Kidney (tissue), 14 donors: ENCODE measurements around the gene SLC12A9. TPM values are rescaled to one million over a fixed set of nuclear protein-coding genes. Genes with fewer than 3 reads are reported as not detected.
A peak's percentile ranks its signal among the peaks of the same experiment; 100 is the strongest.

Source experiments
- DNase-seq, 5 donors: peaks; one replicate each; pipeline ENCODE4 v3.0.0-alpha.2; 2013 to 2020
- FAIRE-seq: peaks from 2 replicates; lab custom pipeline; 2012; peaks lifted over from hg19 to GRCh38; lab: Jason Lieb, UNC
- H3K27ac ChIP-seq, 2 donors: one replicate each; pipeline ENCODE4 v1.7.0; 2013; ENCODE audit warnings: low read depth in 2 of 2, low read length in 2 of 2, inconsistent platforms in 1 of 2
- H3K27me3 ChIP-seq: one replicate; pipeline ENCODE4 v1.7.1; 2013; ENCODE audit warnings: low read length, inconsistent platforms; ENCODE audit not compliant: control insufficient read depth, insufficient read depth
- H3K36me3 ChIP-seq, 3 donors: one replicate each; pipeline versions ENCODE4 v1.7.0 to v1.7.1; 2013; ENCODE audit warnings: low read length in 3 of 3, control low read depth in 1 of 3, inconsistent platforms in 1 of 3; ENCODE audit not compliant: insufficient read depth in 3 of 3, control insufficient read depth in 2 of 3
- H3K4me1 ChIP-seq, 3 donors: one replicate each; pipeline versions ENCODE4 v1.7.0 to v1.7.1; 2013; ENCODE audit warnings: low read length in 3 of 3, inconsistent platforms in 1 of 3, low read depth in 1 of 3; ENCODE audit not compliant: control insufficient read depth in 2 of 3, insufficient read depth in 2 of 3
- H3K4me3 ChIP-seq, 3 donors: one replicate each; pipeline versions ENCODE4 v1.7.0 to v1.8.1; 2013; ENCODE audit warnings: low read length in 3 of 3, control low read depth in 1 of 3, inconsistent platforms in 1 of 3
- H3K9ac ChIP-seq, 3 donors: one replicate each; pipeline versions ENCODE4 v1.7.0 to v1.7.1; 2013; ENCODE audit warnings: low read length in 3 of 3, control low read depth in 1 of 3, inconsistent platforms in 1 of 3
- H3K9me3 ChIP-seq, 3 donors: one replicate each; pipeline versions ENCODE4 v1.7.0 to v1.7.1; 2013; ENCODE audit warnings: low read length in 3 of 3, control low read depth in 1 of 3, inconsistent platforms in 1 of 3; ENCODE audit not compliant: control insufficient read depth in 2 of 3, insufficient read depth in 1 of 3
- CTCF ChIP-seq: IDR thresholded peaks from 3 replicates; pipeline ENCODE4 v1.5.1; 2012; ENCODE audit warnings: mild to moderate bottlenecking, moderate library complexity, borderline replicate concordance; ENCODE audit not compliant: insufficient read depth; ENCODE audit errors: extremely low read depth
- intact Hi-C: fragments of 100-400 bp; cut with DNase I; formaldehyde crosslinking; loops from one replicate; pipeline ENCODE4 v1.11.1; 2022
- polyA plus RNA-seq: library from polyadenylated mRNA; stranded (reverse); fragments of 350-450 nt; fragmentation: Illumina TruSeq; extraction: RNeasy Lipid Tissue Mini Kit (QIAGEN cat#74804); gene quantifications from one replicate; pipeline ENCODE4 v1.2.3, GENCODE V29; 2014; ENCODE audit warnings: low read depth, low replicate concordance; ENCODE audit not compliant: insufficient read depth
- total RNA-seq: library from RNA; stranded (reverse); fragmentation: NEBNext Ultra II Directional; extraction: Animal tissue kit (Norgen Biotek cat#: 25700); gene quantifications from one replicate; pipeline ENCODE4 v1.2.1, GENCODE V29; 2021
- donor health status: control.
- donor health status: control.
- donor health status: control.
- donor health status: control.
- donor health status: control.
- donor health status: DM: yes; HTN: yes; CAD: no.
- donor health status: Normal renal cell carcinoma (clear cell type).

Gene SLC12A9
- total and polyA plus RNA-seq, 2 donors from 2014 or later, result 19.7 to 29.9 TPM

GRCh38 chr7:100866729-100867039 lies 14.2 kb downstream of the SLC12A9 start:
- DNase-seq, result peak in 1 of 5 donors; percentile 70
- peaks cover 0 to 12% (median 11%) of the 10 kb centered on the region in 3 donors for H3K36me3 ChIP-seq
- peak overlapping the region; percentile 24 to 88 (median 36) for H3K4me3 ChIP-seq
- peak overlapping the region in 2 of 3 donors; percentile 6 to 99 for H3K9ac ChIP-seq
- TF ChIP-seq CTCF, result no peak
- peak overlapping the region; percentile 97 for H3K27ac ChIP-seq
- H3K27me3 ChIP-seq, result no peaks in the 10 kb centered on the region
- peaks cover 0 to 22% (median 13%) of the 10 kb centered on the region in 3 donors for H3K4me1 ChIP-seq
- intact Hi-C loops, result no loop called here
- H3K9me3 ChIP-seq, result no peaks in the 10 kb centered on the region
- FAIRE-seq, result no peak

GRCh38 chr7:100867040-100867775 lies 14.7 kb downstream of the SLC12A9 start, which contains the start of gene TRIP6:
TRIP6 (plus strand) TSS chr7:100867387; CDS start chr7:100867498, 111 bp downstream.
- H3K9me3 ChIP-seq, result no peaks in the 10 kb centered on the region
- intact Hi-C loops, result no loop called here
- H3K36me3 ChIP-seq, result peaks cover under 1 to 13% (median 11%) of the 10 kb centered on the region in 3 donors
- DNase-seq (peak; percentile 91 to 98 (median 94)), FAIRE-seq (no peak)
- peak within 1 kb of the TSS; percentile 66 to 88 (median 77) for H3K4me3 ChIP-seq
- peak within 1 kb of the TSS; percentile 97 for H3K27ac ChIP-seq
- no peaks in the 10 kb centered on the region for H3K27me3 ChIP-seq
- H3K9ac ChIP-seq, result peak within 1 kb of the TSS; percentile 48 to 99 (median 93)
- H3K4me1 ChIP-seq, result peaks cover 0 to 22% (median 13%) of the 10 kb centered on the region in 3 donors
- TF ChIP-seq CTCF, result no peak

GRCh38 chr7:100867776-100868485 lies 15.4 kb downstream of the SLC12A9 start:
- DNase-seq (peak in 4 of 5 donors; percentile 10 to 80 (median 58)), FAIRE-seq (no peak)
- Histone ChIP-seq H3K27me3 (no peaks in the 10 kb centered on the region), H3K9me3 (no peaks in the 10 kb centered on the region), H3K4me1 (peaks cover 0 to 20% (median 13%) of the 10 kb centered on the region in 3 donors), H3K4me3 (peak overlapping the region; percentile 66 to 88 (median 77)), H3K36me3 (peaks cover 3 to 18% (median 11%) of the 10 kb centered on the region in 3 donors), H3K9ac (peak overlapping the region; percentile 48 to 99 (median 93)), H3K27ac (peak overlapping the region; percentile 97)
- intact Hi-C loops, result no loop called here
- TF ChIP-seq CTCF, result no peak
